Activated CD4-positive, alpha-beta T cell treated with anti-CD3 and anti-CD28 coated beads for 36 hours (primary cell): Measurements from ENCODE around the gene METTL24. TPM values are rescaled to one million over a fixed set of nuclear protein-coding genes. Genes with fewer than 3 reads are reported as not detected.
A peak's percentile ranks its signal among the peaks of the same experiment; 100 is the strongest.
"Not testable (repeated sequence)": the region's sequence is repeated elsewhere in the genome, so short reads cannot be mapped to it uniquely, and the experiment has no call there.

Source experiments
- ATAC-seq: fragments of 200-7000 bp; cut with Tn5 transposase; one replicate; pipeline ENCODE4 v1.10.0; 2021; ENCODE audit warnings: mild to moderate bottlenecking, moderate library complexity
- CTCF ChIA-PET: fragments of 350-600 bp; sonication (Branson Sonifier 250); formaldehyde crosslinking; loops from one replicate; lab custom pipeline; 2021; ENCODE audit warnings: antibody characterized with exemption; lab: Charles Lee
- POLR2A ChIA-PET: fragments of 350-600 bp; sonication (Branson Sonifier 250); formaldehyde crosslinking; loops from one replicate; lab custom pipeline; 2021; ENCODE audit warnings: antibody characterized with exemption, inconsistent platforms; lab: Charles Lee
- DNase-seq: peaks from one replicate; pipeline ENCODE4 v3.0.0-alpha.2; 2020
- H3K27ac Mint-ChIP-seq: one replicate; pipeline ENCODE4 v1.8.0; 2021; ENCODE audit warnings: mixed read lengths
- H3K27me3 Mint-ChIP-seq: one replicate; pipeline ENCODE4 v1.8.0; 2021; ENCODE audit warnings: mixed read lengths
- H3K36me3 Mint-ChIP-seq: one replicate; pipeline ENCODE4 v1.8.0; 2021; ENCODE audit warnings: low read depth, mixed read lengths
- H3K4me1 Mint-ChIP-seq: one replicate; pipeline ENCODE4 v1.8.0; 2021; ENCODE audit warnings: mixed read lengths
- H3K4me3 Mint-ChIP-seq: one replicate; pipeline ENCODE4 v1.8.0; 2021; ENCODE audit warnings: mild to moderate bottlenecking, moderate library complexity, mixed read lengths
- H3K9me3 Mint-ChIP-seq: one replicate; pipeline ENCODE4 v1.8.0; 2021; ENCODE audit warnings: low read depth, mixed read lengths
- intact Hi-C, 2 experiments: fragments of 100-400 bp; cut with DNase I in 1 of 2; cut with micrococcal nuclease in 1 of 2; formaldehyde crosslinking; loops; one replicate each; pipeline versions ENCODE4 v1.14.2 to v1.15.1; 2022 to 2024; cut with DNase I, micrococcal nuclease
- total RNA-seq, 2 experiments: library from RNA; stranded (reverse); gene quantifications; one replicate each; pipeline ENCODE4 v1.2.3, GENCODE V29; 2021

Gene METTL24
- total RNA-seq, 2 experiments from 2014 or later = not detected

DNA sequence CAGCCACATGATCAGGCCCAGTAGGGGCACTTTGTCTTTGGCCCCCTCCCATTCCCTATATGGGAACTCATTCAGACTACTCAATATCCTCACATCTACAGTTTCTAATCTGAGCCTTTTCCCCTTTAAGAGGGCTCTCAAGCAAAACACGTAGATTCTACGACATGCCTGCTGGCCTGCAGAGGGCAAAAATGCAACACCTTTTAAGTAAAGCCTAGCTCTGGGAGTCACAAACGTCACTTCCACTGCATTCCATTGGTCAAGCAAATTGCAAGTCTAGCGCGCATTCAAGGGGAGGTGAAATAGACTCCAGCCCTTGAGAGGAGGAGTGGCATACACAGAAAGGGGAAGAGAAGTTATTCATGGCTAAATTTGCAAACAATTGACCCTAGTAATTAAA, 107.3 kb downstream of the METTL24 start:
- Mint-ChIP-seq H3K4me1 (no peaks in the 10 kb centered on the region), H3K27ac (no peak overlapping the region), H3K36me3 (no peaks in the 10 kb centered on the region), H3K4me3 (no peak overlapping the region), H3K9me3 (no peaks in the 10 kb centered on the region), H3K27me3 (peaks cover 4% of the 10 kb centered on the region)
- ATAC-seq (no peak), DNase-seq (no peak)
- intact Hi-C loops = no loop called here
- ChIA-PET CTCF (no interaction called here), POLR2A (no interaction called here)

GRCh38 chr6:110250058-110250457, 108.1 kb downstream of the METTL24 start:
- Mint-ChIP-seq H3K36me3 (no peaks in the 10 kb centered on the region), H3K27ac (no peak overlapping the region), H3K27me3 (no peaks in the 10 kb centered on the region), H3K4me3 (no peak overlapping the region), H3K4me1 (no peaks in the 10 kb centered on the region), H3K9me3 (no peaks in the 10 kb centered on the region)
- intact Hi-C loops = no loop called here
- POLR2A ChIA-PET = no interaction called here
- CTCF ChIA-PET = no interaction called here
- no peak for ATAC-seq
- DNase-seq = no peak

DNA sequence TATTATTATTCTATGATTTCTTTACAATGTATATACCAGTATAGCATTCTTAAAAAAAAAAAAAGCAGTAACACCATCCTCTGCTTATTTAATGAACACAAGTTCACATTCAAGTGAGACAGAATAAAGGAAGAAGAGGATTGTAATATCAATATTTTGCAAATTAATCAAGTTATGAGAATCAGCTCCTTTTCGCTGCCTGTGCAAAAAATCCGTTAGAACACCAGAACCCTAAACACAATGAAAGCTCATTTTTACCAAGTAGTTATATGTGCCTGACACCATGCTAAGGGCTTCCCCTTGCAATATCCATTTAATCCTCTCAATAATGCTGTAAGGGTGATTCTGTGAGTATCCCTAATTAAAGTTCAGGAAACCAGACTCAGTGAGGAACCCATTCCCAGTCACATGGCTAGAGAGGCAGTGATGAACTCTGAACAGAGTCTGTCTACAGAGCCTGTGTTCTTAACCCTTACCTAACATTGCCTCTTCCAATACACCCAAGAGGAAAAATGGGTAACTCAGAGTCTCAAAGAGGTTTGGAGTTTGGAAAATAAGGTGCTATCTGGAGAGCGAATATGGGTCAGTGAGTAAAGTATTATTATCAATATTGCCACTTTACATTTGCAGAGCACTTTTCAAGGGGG, 111.1 kb downstream of the METTL24 start:
- H3K4me1 Mint-ChIP-seq = no peaks in the 10 kb centered on the region
- H3K27me3 Mint-ChIP-seq = no peaks in the 10 kb centered on the region
- no peak overlapping the region for H3K27ac Mint-ChIP-seq
- no peaks in the 10 kb centered on the region for H3K9me3 Mint-ChIP-seq
- ChIA-PET CTCF (interaction anchor here (1.0 kb wide), 1 partner anchor 143 kb away, joined by 3 read pairs; no protein-coding TSS in a partner anchor), POLR2A (no interaction called here)
- peaks cover 1% of the 10 kb centered on the region for H3K36me3 Mint-ChIP-seq
- DNase-seq (no peak), ATAC-seq (no peak)
- H3K4me3 Mint-ChIP-seq = no peak overlapping the region
- intact Hi-C loops = no loop called here

- ChIA-PET POLR2A (no interaction called here), CTCF (no interaction called here)
- no peak overlapping the region for H3K4me3 Mint-ChIP-seq
- H3K4me1 Mint-ChIP-seq = no peaks in the 10 kb centered on the region
- peaks cover 1% of the 10 kb centered on the region for H3K36me3 Mint-ChIP-seq
- intact Hi-C loops = no loop called here
- H3K27me3 Mint-ChIP-seq = no peaks in the 10 kb centered on the region
- ATAC-seq (no peak), DNase-seq (no peak)
- no peaks in the 10 kb centered on the region for H3K9me3 Mint-ChIP-seq
- no peak overlapping the region for H3K27ac Mint-ChIP-seq
Measured at GRCh38 chr6:110246378-110246777, 111.8 kb downstream of the METTL24 start.

GRCh38 chr6:110244621-110245020, 113.5 kb downstream of the METTL24 start:
- POLR2A ChIA-PET, ATAC-seq, intact Hi-C loops, H3K27me3 Mint-ChIP-seq, H3K27ac Mint-ChIP-seq, DNase-seq, H3K9me3 Mint-ChIP-seq, H3K36me3 Mint-ChIP-seq, CTCF ChIA-PET, H3K4me3 Mint-ChIP-seq, H3K4me1 Mint-ChIP-seq: not testable (repeated sequence)

GRCh38 chr6:110239526-110240274, 118.4 kb downstream of the METTL24 start:
- H3K4me3 Mint-ChIP-seq = no peak overlapping the region
- CTCF ChIA-PET = no interaction called here
- peaks cover 3% of the 10 kb centered on the region for H3K9me3 Mint-ChIP-seq
- H3K27ac Mint-ChIP-seq = no peak overlapping the region
- H3K27me3 Mint-ChIP-seq = no peaks in the 10 kb centered on the region
- POLR2A ChIA-PET = interaction anchor here (0.6 kb wide), 1 partner anchor 21 kb away, joined by 3 read pairs; no protein-coding TSS in a partner anchor
- intact Hi-C loops = no loop called here
- H3K36me3 Mint-ChIP-seq = peaks cover 12% of the 10 kb centered on the region
- H3K4me1 Mint-ChIP-seq = no peaks in the 10 kb centered on the region
- DNase-seq (no peak), ATAC-seq (no peak)

- H3K27me3 Mint-ChIP-seq, intact Hi-C loops, H3K9me3 Mint-ChIP-seq, ATAC-seq, H3K4me1 Mint-ChIP-seq, DNase-seq, POLR2A ChIA-PET, H3K27ac Mint-ChIP-seq, H3K4me3 Mint-ChIP-seq: not testable (repeated sequence)
- peaks cover 13% of the 10 kb centered on the region for H3K36me3 Mint-ChIP-seq
- CTCF ChIA-PET = interaction anchor here (1.5 kb wide), 1 partner anchor 49 kb away, joined by 3 read pairs; no protein-coding TSS in a partner anchor
Measured at GRCh38 chr6:110236007-110236406, 122.1 kb downstream of the METTL24 start.

- ChIA-PET CTCF (no interaction called here), POLR2A (no interaction called here)
- peaks cover 7% of the 10 kb centered on the region for H3K4me1 Mint-ChIP-seq
- no peak for DNase-seq
- no peak overlapping the region for H3K4me3 Mint-ChIP-seq
- ATAC-seq = peak; percentile 91
- H3K27ac Mint-ChIP-seq = no peak overlapping the region
- peaks cover 20% of the 10 kb centered on the region for H3K36me3 Mint-ChIP-seq
- no peaks in the 10 kb centered on the region for H3K27me3 Mint-ChIP-seq
- intact Hi-C loops = loop anchor here (2.0 to 5.0 kb wide), 2 partner anchors 47 to 55 kb away; partner anchors contain the start of gene WASF1 (in 1 of the 2)
- H3K9me3 Mint-ChIP-seq = peaks cover 3% of the 10 kb centered on the region
Measured at GRCh38 chr6:110233770-110234374, 124.3 kb downstream of the METTL24 start.

- Mint-ChIP-seq H3K36me3 (peaks cover 20% of the 10 kb centered on the region), H3K27ac (no peak overlapping the region), H3K4me3 (no peak overlapping the region), H3K9me3 (peaks cover 3% of the 10 kb centered on the region), H3K4me1 (peaks cover 7% of the 10 kb centered on the region), H3K27me3 (no peaks in the 10 kb centered on the region)
- intact Hi-C loops = loop anchor here in 1 of 2 experiments (5.0 kb wide), 1 partner anchor 45 kb away; no protein-coding TSS in a partner anchor
- CTCF ChIA-PET = no interaction called here
- ATAC-seq = no peak
- no peak for DNase-seq
- POLR2A ChIA-PET = no interaction called here
Measured at GRCh38 chr6:110232450-110232849, 125.7 kb downstream of the METTL24 start.

DNA sequence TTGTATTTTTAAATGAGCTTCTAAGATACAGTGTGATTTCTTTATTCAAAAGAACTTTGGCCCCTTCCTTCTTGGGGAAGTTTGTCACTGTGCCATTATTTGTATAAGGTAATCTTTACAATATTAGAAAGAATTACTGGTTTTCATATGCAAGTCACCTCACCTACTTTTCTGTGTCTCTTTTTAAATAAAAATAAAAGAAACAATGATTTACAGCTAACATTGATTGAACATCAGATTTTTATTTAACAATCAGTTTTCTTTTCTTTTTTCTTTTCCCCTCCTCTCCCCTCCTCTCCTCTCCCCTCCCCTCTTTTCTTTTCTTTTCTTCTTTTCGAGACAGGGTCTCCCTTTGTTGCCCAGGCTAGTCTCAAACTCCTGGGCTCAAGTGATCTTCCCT, 131.9 kb downstream of the METTL24 start:
- ChIA-PET CTCF (no interaction called here), POLR2A (no interaction called here)
- intact Hi-C loops = no loop called here
- Mint-ChIP-seq H3K27ac (no peak overlapping the region), H3K9me3 (no peaks in the 10 kb centered on the region), H3K4me3 (no peak overlapping the region), H3K4me1 (no peaks in the 10 kb centered on the region), H3K27me3 (no peaks in the 10 kb centered on the region), H3K36me3 (peaks cover 20% of the 10 kb centered on the region)
- DNase-seq (no peak), ATAC-seq (no peak)

- DNase-seq = no peak
- peaks cover 38% of the 10 kb centered on the region for H3K36me3 Mint-ChIP-seq
- ChIA-PET POLR2A (no interaction called here), CTCF (no interaction called here)
- H3K9me3 Mint-ChIP-seq = no peaks in the 10 kb centered on the region
- no peak overlapping the region for H3K4me3 Mint-ChIP-seq
- peaks cover 6% of the 10 kb centered on the region for H3K4me1 Mint-ChIP-seq
- H3K27ac Mint-ChIP-seq = no peak overlapping the region
- ATAC-seq = no peak
- H3K27me3 Mint-ChIP-seq = no peaks in the 10 kb centered on the region
- intact Hi-C loops = no loop called here
Measured at GRCh38 chr6:110221738-110222137, 136.4 kb downstream of the METTL24 start.
